ENCODE data around the gene GPRC5C. TPM values are rescaled to one million over a fixed set of nuclear protein-coding genes. Genes with fewer than 3 reads are reported as not detected.

GPRC5C gene
- total RNA-seq, 1 experiment from 2014 or later = 15.5 TPM

- H3T11ph ChIP-seq (ENCODE audit: low read length) = no peak overlapping the region
- no peak overlapping the region for H3K27ac ChIP-seq (ENCODE audit: insufficient read length, low read depth, low read length)
- H4K5ac ChIP-seq (ENCODE audit: insufficient read length, low read depth, low read length) = no peak overlapping the region
- no peak overlapping the region for H2BK20ac ChIP-seq (ENCODE audit: low read depth, low read length, poor library complexity, severe bottlenecking)
- peaks cover 3% of the 10 kb centered on the region for H3K27me3 ChIP-seq (ENCODE audit: insufficient read depth, low read length)
- WGBS (ENCODE audit: extremely low coverage, insufficient read length, low lambda C conversion rate) = no CpG with 5 or more reads among the region's 23 CpGs
- no peak overlapping the region for H2AFZ ChIP-seq (ENCODE audit: low read length)
- no peak overlapping the region for H2AK5ac ChIP-seq (ENCODE audit: insufficient read length, low read length)
- no peaks in the 10 kb centered on the region for H3K79me2 ChIP-seq (ENCODE audit: insufficient read depth, low read length)
- no peak overlapping the region for H2BK5ac ChIP-seq (ENCODE audit: insufficient read length, low read length)
- H3K4me2 ChIP-seq (ENCODE audit: insufficient read depth, insufficient read length, low read length) = peak overlapping the region; percentile 60
- no peak for TF ChIP-seq CTCF (conservative IDR thresholded peaks at IDR 0.05)
- H2BK120ac ChIP-seq (ENCODE audit: low read depth, low read length, poor library complexity, severe bottlenecking) = peak overlapping the region; percentile 48
- no peak overlapping the region for H2BK12ac ChIP-seq (ENCODE audit: insufficient read length, low read depth, low read length)
- H3K9me3 Mint-ChIP-seq = peaks cover 1 to 2% of the 10 kb centered on the region in 2 experiments; a peak in 4 of 5 replicates
- H3K23ac ChIP-seq (ENCODE audit: insufficient read length, low read depth, low read length) = no peak overlapping the region
- no peaks in the 10 kb centered on the region for H3K79me1 ChIP-seq (ENCODE audit: insufficient read depth, low read depth, low read length, poor library complexity, severe bottlenecking)
- H3K27ac Mint-ChIP-seq = peak overlapping the region in 2 of 3 experiments; percentile 40 to 81; a peak in 1 of 7 replicates
- H4K91ac ChIP-seq (ENCODE audit: insufficient read length, low read depth, low read length) = no peak overlapping the region
- H3K4me1 Mint-ChIP-seq = peaks cover 25 to 48% of the 10 kb centered on the region in 2 experiments
- H3K36me3 Mint-ChIP-seq (ENCODE audit: insufficient read depth in 1 of 3, low read depth in 3 of 3) = peaks cover 0 to 8% (median under 1%) of the 10 kb centered on the region in 3 experiments; a peak in 4 of 7 replicates
- H3K56ac ChIP-seq (ENCODE audit: insufficient read length, low read depth, low read length) = no peak overlapping the region
- H3K23me2 ChIP-seq (ENCODE audit: insufficient read length, low read depth, low read length, poor library complexity, severe bottlenecking) = peaks cover 27% of the 10 kb centered on the region
- no peak overlapping the region for H4K8ac ChIP-seq (replicated peaks; ENCODE audit: insufficient read length, low read depth, low read length)
- peak overlapping the region; percentile 35 for H3K9ac ChIP-seq (ENCODE audit: extremely low read depth, insufficient read length, low read length)
- peak overlapping the region; percentile 54 for H3K18ac ChIP-seq (ENCODE audit: insufficient read length, low read depth, low read length)
- peaks cover 5% of the 10 kb centered on the region; the same call in 1 of the 2 replicates for H3K4me1 ChIP-seq (ENCODE audit: insufficient read depth, low read length)
- H3K27me3 Mint-ChIP-seq (ENCODE audit: low read depth) = peaks cover 75% of the 10 kb centered on the region
- peak; percentile 47 for DNase-seq
- peak overlapping the region; percentile 70 to 88 for H3K4me3 Mint-ChIP-seq
- no peak overlapping the region for H2BK15ac ChIP-seq (ENCODE audit: low read depth, low read length)
- peak overlapping the region; percentile 51 for H3K14ac ChIP-seq (ENCODE audit: insufficient read depth, low read length)
- H3K4ac ChIP-seq (ENCODE audit: low read depth, low read length) = no peak overlapping the region
- no peaks in the 10 kb centered on the region for H3K9me3 ChIP-seq (ENCODE audit: control insufficient read depth, low read depth, low read length)
- no peaks in the 10 kb centered on the region for H4K20me1 ChIP-seq (ENCODE audit: control insufficient read depth, insufficient read depth, insufficient read length)
Measured at GRCh38 chr17:74432766-74433391, 991 bp downstream of the GPRC5C start.

All from H9 (cell line).